GM18526 (cell line): ENCODE data around the gene CEP131.

Experiments
- POLR2A ChIP-seq: IDR thresholded peaks from 3 replicates; pipeline ENCODE4 v1.6.1; 2011; ENCODE audit not compliant: insufficient read length; ENCODE audit errors: extremely low read depth

CEP131 gene

GRCh38 chr17:81256616-81257015 lies 33.9 kb upstream of the CEP131 start:
- TF ChIP-seq POLR2A: no peak

DNA sequence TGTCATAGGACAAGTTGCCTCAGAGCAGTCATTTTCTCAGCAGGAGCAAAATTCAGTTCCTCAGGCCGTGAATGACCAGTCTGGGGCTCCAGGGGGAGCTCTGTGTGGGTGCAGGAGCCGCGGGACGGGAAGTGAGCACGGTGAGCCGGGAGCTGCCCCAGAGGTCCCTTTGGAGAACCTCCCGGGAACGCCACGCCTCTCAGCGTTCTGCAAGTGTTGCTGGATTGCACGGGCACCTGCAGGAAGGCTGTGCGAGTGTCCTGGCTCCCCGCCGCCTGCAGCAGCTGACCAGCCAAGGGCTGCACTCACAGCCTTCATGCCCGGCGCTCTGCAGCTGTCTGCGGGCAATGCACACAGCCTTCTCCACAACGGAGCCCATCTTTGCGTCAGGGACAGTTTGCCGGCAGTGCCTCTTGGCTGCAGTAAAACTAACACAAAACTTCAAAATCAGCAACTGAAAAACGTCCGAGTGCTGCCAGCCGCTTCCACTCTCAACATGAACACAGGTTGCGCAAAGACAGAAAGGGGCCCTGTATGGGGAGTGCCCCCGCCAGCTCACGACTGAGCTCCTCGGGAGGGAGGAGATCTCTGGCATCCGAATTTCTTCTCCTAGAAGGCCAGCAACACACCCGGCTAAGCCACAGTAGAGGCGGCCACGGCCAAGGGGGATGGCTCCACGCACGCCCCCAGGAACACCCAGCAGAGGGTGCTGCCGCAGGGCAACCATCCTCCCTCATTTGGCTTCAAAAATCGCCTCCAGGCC lies 32.4 kb upstream of the CEP131 start:
- TF ChIP-seq POLR2A: no peak

DNA sequence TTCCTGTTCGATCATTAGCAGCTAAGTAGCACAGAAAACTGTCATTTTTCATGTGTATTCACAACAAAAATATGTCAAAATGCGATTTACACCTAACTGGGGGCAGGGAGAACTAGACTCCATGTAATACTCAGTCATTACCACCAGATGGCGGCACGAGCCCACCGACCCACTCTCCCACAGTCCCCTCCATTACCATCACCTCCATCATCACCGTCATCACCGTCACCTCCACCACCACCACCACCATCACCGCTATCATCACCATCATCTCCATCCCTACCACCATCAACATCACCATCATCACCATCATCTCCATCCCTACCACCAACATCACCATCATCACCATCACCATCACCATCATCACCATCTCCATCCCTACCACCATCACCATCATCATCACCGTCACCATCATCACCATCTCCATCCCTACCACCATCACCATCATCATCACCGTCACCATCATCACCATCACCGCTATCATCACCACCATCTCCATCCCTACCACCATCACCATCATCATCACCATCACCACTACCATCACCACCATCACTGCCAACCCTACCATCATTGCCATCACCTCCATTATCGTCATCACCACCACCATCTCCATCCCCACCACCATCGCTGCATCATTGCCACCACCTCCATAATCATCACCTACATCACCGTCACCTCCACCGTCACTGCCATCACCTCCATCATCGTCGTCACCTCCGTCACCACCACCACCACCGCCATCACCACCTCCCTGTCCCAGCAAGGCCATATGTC lies 30.8 kb upstream of the CEP131 start:
- no peak for TF ChIP-seq POLR2A

DNA sequence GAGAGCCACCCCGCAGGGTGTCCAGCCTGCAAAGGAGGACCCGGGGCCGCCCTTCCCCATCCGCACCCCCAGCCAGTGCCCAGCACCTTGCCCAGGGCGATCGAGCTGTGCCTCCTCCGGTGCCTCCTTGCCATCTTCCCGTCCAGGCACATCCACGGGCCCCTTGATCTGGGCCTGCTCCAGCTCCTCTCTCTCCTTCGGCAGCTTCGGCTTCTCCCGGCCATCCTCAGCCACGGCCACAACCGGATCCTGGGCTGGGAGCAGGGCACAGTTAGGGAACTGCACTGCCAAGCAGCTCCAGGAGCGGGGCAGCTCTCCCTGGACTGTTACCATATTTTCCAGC lies 30.2 kb upstream of the CEP131 start:
- TF ChIP-seq POLR2A: no peak

DNA sequence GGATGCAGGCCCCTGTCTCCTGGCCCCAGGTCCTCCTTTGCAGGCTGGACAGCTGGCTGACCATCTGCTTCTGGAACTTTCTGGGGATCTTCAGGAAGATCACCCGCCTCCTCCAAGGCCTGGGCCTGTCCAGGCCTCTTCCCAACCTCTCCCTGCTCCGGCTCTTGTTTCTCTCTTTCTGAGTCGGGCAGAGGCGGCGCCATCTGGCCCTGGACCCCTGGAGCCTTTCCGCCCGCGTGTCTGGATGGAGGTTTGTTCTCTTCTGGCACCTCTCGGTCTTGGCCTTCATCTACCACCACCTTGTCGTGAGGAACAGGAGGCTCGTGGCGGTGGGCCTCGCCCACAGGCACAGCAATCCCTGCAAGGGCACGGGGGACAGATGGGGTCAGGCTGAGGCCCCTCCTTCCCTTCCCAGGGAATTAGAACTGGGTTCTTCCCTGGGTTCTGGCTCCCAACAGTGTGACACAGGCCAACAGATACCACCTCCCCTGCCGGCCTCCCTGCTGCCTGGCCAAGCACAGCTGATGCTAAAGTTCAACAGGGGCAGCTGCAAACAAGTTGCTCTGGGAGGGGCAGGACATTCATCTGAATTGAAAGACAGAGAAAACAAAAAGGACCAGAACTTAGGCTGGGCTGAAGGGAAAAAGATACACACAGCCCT lies 29.7 kb upstream of the CEP131 start:
- TF ChIP-seq POLR2A: no peak

DNA sequence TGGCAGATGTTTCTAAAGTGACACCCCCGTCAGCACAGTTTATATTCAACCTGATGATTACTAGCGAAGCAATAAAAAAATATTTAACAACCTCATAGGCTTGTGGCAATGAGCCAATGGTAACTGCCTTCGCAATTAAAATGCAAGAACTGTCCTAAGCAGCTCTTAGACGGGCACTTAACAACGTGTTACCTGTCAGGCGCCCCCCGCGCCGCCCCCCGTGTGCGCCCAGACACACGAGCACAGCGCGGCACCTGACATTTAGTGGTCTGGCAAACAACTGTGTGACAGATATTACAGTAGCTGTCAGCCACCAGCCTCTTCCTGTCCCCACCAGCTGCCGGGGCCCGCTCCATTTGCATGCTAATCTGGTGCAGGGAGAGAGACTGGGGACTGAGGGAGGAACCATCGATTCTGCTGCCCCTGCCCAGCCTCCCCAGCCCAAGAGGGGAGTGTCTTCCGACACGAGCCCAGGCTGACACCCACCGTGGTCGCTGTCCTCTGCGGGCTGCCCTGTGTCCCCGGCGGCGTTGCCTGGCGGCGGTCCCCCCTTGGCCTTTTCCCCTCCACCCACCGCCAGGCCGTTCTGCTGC lies 29.0 kb upstream of the CEP131 start:
- TF ChIP-seq POLR2A: no peak

- no peak for TF ChIP-seq POLR2A
These were observed 28.4 kb upstream of the CEP131 start for GRCh38 chr17:81251094-81251708.

DNA sequence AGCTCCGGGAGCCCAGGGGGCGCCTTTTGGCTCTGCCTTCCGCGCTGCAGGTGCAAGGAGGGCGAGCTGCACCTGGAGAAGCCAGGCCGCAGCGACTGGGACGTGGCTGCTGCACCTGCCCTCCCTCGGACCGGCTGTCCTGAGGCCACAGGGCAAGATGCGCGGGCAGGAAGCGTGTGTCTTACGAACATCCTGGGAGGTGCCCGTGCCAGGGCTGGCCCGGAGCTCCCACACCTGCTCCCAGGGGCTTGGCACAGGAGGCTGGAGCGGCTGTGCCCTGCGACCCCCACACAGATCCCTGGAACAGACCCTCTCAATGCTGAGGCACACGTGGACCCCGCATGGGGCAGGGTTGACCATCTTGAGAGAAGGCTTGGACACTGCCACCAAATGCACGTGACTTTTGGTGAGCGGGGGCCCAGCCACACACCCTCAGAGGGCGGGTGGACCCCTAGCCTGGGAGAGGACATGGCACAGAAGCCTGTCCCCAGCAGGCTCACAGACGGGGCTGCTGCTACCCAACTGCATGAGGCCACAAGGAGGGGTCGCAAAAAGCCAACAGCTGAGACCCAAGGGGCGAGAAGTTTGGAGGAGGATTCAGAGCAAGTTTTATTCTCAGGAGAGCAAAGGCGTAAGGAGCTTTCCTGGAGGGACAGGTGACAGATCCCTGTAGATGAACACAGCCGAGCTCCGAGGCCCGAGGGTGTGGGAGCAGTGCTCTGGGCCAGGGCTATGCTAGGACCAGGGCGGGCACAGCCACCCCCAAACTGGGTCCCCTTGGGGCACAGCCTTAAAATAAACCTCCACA lies 27.7 kb upstream of the CEP131 start:
- no peak for TF ChIP-seq POLR2A

DNA sequence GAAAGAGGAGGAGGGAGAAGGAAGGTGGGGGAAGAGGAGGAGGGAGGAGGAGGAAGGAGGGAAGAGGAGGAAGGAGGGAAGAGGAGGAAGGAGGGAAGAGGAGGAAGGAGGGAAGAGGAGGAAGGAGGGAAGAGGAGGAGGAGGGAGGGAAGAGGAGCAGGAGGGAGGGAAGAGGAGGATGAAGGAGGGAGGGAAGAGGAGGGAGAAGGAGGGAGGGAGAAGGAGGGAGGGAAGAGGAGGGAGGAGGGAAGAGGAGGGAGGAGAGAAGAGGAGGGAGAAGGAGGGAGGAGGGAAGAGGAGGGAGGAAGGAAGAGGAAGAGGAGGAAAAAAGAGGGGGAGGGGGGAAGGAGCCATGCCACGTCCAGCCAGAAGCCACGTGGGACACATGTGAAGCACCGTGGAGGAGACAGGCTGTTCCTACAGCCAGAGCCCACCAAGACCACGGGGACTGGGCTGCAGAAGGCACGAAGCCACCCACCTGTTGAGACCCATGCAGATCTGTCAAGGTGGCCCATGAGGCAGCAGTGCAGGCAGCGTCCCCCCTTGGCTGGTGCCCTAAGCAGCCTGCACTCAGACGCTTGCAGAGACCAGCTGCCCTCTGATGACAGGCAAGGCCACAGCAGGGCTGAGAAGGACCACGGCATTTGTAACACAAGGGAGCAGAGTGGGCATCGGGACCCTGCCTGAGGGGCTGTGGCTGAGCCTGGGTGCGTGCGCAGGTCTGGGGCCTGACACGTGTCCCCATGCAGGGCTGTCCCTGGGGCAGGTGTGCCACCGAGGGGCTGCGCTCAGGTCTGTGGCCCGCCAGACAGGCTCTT lies 26.7 kb upstream of the CEP131 start:
- TF ChIP-seq POLR2A: no peak

DNA sequence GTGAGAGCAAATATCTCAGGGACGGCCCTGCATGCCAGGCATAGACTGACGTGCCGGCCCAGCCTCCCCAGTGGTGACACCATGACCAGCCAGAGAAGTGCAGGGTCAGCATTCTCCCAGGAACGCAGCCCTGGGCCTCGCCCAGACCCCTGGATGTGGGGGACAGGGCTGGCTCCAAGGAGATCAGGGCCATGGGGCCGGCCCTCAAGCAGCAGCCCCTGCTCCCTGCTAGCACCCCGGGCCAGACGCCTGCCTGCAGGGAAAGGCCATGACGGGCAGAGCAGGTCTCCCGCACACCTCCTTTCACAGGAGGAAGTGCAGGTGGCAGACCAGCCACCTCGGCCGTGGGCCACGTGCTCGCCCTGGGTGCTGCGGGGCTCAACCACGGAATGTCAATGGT lies 25.9 kb upstream of the CEP131 start:
- no peak for TF ChIP-seq POLR2A

DNA sequence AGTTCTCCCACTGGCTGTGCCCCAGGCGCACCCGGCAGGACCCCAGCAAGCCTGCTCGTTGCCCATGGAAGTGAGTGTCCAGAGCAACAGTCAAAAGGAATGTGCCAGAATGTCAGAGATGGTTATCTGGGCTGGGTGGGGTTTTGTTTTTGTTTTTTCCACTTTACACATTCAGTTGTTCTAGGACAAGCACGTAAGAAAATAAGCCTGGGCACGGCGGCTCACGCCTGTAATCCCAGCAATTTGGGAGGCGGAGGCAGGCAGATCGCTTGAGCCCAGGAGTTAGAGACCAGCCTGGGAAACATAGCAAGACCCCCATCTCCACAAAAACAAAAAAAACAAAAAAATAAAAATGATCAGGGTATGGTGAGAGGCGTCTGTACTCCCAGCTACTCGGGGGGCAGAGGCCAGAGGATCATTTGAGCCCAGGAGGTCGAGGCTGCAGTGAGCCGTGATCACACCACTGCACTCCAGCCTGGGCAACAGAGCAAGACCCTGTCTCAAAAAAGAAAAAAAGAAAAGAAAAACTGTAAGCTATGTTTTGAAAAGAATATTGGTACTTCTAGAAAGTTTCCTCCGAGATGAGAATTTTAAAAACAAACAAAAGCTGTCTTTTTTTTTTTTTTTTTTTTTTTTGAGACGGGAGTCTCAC lies 24.7 kb upstream of the CEP131 start:
- no peak for TF ChIP-seq POLR2A

DNA sequence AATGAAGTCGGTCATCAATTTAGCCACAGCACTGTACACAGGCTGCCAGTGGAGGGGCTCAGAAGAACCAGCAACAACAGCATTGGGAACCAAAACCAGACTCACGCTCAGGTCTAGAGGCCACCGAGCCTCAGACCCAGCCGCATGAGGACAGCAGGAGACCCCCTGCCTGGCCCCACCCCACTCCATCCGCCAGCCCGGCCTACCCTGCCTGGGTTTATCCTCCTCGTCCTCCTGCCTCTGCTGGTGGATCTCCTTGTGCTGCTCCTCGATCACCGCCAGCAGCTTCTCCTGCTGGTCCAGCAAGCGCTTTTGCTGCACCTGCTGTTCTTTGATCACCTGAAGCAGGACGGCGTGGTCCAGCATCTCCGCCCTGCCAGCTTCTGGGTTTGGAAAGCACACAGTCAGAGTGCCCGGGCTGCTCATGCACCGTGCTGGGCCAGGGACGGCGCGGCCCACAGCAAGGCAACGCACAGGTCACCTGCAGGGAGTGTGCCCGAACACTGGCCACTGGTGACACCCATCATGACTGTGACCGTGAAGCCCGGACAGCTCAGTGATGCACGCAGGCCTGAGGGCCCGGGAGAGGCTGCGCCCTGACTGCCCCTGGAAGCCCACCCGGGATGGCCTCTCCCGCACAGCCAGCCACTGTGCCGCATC lies 24.0 kb upstream of the CEP131 start:
- TF ChIP-seq POLR2A: no peak

DNA sequence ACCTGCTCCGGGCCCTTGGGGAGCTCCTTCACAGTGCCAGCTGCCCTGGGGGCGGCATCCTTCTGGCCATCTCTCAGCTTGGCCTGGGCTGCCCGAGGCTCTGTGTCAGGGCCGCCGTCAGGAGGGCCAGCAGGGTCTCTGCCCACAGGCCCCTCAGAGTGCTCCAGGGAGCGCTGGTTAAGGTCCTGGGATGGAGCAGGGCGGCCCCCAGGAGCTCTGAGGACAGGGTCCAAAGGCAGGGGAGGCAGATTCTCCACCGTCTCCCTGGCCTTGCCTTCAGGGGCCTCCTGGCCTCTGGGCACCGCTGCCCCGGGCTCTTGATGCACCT lies 23.5 kb upstream of the CEP131 start:
- TF ChIP-seq POLR2A: no peak
